GM21526 (cell line): Measurements from ENCODE around the gene RAB3A.
A peak's percentile ranks its signal among the peaks of the same experiment; 100 is the strongest.
"Not testable (repeated sequence)": the region's sequence is repeated elsewhere in the genome, so short reads cannot be mapped to it uniquely, and the experiment has no call there.

Experiments
- ATAC-seq: cut with Tn5 transposase; IDR thresholded peaks from one replicate; pipeline ENCODE4 v1.9.1; 2021; ENCODE audit warnings: moderate library complexity; ENCODE audit not compliant: unreplicated experiment, low FRiP score

Gene RAB3A

DNA sequence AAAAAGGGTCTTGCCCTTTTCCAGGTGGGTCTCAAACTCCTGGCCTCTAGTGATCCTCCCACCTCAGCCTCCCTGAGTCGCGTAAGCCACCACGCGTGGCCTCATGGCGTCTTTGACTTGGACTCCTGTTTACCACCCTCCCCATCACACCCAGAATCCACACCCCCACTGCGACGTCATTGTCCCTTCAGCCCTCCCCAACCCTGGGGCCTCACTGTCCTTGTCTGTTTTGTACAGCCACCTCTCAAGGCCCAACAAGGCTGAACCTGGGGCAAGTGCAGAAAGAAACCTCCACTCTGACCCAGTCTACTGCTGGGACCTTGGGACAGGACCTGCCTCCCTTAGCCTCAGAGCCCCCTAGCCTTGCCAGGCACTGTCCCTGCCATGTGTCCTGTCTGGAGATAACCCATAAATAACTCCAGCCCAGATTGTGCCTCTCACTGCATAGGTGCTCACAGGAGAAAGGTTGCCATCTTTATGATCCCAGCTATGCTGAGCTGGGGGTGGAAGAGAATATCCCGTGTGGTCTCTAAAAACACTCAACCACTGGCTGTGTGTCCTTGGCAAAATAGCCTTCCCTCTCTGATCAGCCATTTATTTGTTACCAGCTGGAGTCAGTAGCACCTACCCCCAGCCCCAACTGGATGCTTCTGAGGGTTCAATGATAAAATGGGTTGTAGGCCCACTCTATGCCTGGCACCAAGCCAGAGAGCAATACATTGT is 32.1 kb downstream of the RAB3A start:
- no peak for ATAC-seq

DNA sequence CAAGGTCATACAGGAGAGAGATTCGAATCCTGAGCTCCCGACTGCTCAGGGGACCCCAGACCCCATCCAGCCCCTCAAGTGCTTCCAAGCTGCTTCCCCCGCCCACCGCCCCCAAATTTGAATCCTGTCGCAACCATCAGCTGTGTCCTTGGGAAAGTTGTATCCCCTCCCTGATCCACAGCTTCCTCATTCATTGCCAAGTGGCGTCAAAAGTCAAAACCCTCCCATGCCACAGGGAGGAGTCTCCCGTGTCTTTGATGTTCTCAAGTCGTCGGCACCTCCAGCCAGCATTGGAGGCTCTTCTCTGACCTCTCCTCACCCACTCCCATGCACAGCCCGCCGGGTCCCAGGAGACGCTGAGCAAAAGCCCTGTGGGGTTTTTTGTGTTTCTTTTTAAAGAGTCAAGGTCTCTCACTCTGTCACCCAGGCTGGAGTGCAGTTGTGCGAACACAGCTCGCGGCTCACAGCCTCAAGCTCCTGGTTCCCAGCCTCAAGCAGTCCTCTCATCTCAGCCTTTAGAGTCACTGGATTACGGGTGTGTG is 33.1 kb downstream of the RAB3A start:
- ATAC-seq: no peak

GRCh38 chr19:18168673-18169381 is 35.0 kb downstream of the RAB3A start:
- ATAC-seq: no peak

GRCh38 chr19:18167975-18168645 is 35.7 kb downstream of the RAB3A start:
- no peak for ATAC-seq

- no peak for ATAC-seq
Measured at GRCh38 chr19:18167011-18167410, 36.8 kb downstream of the RAB3A start.

DNA sequence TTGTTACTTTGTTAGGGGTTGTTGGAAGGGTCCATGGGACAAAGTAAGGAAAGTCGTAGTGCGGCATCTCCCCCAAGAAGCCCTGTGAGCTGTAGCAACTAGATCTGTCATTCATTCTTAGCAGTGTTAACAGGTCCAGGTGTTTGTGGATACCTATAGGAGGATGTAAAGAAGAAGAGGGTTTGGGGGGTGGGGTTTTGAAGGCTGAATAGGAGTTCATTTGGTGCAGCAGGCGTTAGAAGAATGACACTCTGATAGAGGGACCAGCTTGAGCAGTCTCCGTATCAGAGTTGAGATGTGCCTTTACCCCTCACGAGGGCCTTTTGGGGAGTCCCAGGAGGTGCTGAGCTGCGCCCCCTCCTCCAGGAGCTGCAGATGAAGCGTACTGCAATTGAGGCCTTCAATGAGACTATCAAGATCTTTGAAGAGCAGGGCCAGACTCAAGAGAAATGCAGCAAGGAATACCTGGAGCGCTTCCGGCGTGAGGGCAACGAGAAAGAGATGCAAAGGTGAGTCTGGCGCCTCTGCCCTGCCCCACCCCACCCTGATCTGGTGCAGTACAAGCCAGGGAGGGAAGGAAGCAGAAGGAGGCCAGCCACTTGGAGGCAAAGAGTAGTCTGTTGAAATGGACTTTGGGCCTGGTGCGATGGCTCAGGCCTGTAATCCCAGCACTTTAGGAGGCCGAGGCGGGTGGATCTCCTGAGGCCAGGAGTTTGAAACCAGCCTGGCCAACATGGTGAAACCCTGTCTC is 37.9 kb downstream of the RAB3A start:
- no peak for ATAC-seq

- ATAC-seq: no peak
Measured at GRCh38 chr19:18164072-18164471, 39.8 kb downstream of the RAB3A start.

DNA sequence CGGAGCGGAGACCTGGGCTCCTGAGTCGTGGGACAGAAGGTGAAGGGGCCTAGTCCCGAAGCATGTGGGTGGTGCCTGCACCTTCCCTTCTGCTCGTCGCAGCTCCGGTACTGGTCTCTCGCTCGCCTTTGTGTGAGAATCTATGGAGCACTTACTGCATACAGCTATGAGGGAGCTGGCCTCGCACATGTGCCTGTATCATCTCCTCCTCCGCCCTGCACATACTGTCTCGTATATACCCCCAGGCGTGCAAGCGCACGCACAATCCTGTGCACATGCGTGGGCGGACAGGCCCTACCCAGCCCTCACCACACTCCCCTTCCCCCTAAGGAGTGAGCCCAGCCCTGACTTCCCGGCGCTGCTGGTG is 42.2 kb downstream of the RAB3A start:
- peak; percentile 4 for ATAC-seq

DNA sequence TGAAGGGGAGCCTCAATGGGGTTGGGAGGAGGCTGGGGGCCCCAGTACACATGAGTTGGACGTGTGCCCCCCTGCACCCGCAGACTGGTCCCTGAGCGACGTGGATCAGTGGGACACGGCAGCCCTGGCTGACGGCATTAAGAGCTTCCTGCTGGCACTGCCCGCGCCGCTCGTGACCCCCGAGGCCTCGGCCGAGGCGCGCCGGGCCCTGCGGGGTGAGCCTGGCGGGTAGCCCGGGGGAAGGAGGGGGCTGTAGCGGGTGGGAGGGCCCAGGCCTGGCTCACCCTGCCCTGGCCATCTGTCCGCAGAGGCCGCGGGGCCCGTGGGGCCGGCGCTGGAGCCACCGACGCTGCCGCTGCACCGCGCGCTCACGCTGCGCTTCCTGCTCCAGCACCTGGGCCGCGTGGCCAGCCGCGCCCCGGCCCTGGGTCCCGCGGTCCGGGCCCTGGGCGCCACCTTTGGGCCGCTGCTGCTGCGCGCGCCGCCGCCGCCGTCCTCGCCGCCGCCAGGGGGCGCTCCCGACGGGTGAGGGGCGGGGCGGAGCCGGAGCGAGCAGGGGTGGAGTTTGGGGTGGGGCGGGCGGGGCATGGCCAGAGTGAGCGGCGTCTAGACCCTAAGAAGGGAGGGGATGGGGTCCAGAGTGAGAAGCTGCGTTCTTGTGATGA is 42.7 kb downstream of the RAB3A start:
- ATAC-seq: peak; percentile 43

- ATAC-seq: no peak
Measured at GRCh38 chr19:18160493-18160970, 43.3 kb downstream of the RAB3A start.

GRCh38 chr19:18159810-18160209 is 44.0 kb downstream of the RAB3A start:
- ATAC-seq: no peak

DNA sequence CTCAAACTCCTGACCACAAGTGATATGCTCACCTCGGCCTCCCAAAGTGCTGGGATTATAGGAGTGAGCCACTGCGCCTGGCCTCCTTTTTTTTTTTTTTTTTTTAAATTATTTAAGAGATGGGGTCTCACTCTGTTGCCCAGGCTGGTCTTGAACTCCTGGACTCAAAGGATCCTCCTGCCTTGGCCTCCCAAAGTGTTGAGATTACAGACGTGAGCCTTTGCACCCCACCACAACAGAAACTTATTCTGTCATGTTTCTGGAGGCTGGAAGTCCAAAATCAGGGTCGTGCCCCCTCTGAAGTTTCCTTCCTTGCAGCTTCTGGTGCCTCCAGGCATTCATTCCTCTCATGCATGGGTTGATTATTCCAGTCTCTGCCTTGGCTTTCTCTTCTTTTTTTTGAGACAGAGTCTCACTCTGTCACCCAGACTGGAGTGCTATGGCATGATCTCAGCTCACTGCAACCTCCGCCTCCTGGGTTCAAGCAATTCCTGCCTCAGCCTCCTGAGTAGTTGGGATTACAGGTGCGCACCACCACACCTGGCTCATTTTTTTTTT is 44.7 kb downstream of the RAB3A start:
- not testable (repeated sequence) for ATAC-seq

DNA sequence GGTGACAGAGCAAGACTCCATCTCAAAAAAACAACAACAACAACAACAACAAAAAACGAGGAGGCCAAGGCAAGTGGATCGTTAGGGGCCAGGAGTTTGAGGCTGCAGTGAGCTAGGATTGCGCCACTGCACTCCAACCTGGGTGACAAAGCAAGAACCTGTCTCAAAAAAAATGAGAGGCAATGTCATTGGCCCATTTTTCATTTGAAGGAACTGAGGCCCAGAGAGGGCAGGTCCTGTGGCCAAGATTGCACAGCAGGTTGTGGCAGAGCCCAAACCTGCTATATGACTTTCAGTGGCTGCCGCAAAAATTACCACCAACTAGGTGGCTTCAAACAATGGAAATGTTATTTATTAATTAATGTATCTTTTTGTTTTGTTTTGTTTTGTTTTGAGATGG is 45.4 kb downstream of the RAB3A start:
- no peak for ATAC-seq

DNA sequence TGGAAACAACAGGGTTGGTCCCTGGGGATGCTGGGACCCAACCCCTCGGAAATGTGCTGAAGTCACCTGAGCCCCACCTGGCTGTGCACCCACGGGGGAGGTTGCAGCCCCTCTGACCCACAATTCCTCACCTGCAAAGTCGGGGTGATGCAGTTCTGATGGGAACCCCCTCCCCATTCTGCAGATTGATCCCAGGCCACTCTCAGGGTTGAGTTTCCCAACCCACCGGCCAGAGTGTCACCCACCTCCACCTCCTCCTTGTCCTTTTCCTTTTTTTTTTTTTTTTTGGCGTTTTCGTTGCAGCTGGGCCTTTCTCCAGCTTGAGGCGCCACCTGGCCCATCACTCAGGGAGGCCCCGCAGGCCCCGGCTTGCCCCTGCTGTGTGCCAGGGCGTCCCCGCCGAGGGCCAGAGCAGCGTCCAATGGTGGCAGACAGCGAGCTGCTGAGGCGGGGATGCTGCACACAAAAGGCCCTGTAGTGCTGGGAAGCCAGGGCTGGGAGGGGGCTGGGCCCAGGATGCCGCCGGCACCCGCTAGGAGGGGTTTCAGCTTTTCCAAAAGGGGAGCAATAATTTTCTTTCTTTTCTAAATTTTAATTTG is 46.3 kb downstream of the RAB3A start:
- no peak for ATAC-seq

DNA sequence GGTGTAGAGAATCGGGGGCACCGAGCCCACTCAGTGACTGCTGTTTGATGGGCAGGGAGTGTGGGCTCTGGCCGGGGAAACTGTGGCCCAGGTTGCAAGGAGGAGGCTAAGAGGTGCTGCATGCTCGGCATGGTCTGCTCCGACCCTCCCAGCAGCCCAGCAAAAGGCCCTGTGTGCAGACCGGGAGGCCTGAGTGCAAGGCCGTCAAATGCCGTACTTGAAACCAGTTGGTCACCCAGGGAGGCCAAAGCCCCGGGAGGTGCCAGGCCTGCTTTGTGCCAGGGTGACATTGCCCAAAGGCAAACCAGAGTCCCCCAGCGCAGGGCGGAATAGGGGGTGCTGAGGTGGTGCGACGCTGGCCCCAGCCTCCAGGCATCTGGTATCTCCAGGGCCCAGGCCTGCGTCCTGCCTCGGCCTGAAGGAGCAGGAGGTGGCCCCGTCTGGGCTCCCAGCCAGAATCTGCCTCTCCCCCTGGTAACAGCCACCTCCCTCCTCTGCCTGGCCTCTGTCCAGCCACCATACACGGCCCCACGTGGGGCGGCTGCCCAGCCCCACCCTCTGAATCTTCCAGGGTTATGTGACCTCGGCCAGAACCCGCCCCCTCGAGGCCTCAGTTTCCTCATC is 46.9 kb downstream of the RAB3A start:
- no peak for ATAC-seq

GRCh38 chr19:18156268-18156667 is 47.6 kb downstream of the RAB3A start:
- ATAC-seq: no peak

DNA sequence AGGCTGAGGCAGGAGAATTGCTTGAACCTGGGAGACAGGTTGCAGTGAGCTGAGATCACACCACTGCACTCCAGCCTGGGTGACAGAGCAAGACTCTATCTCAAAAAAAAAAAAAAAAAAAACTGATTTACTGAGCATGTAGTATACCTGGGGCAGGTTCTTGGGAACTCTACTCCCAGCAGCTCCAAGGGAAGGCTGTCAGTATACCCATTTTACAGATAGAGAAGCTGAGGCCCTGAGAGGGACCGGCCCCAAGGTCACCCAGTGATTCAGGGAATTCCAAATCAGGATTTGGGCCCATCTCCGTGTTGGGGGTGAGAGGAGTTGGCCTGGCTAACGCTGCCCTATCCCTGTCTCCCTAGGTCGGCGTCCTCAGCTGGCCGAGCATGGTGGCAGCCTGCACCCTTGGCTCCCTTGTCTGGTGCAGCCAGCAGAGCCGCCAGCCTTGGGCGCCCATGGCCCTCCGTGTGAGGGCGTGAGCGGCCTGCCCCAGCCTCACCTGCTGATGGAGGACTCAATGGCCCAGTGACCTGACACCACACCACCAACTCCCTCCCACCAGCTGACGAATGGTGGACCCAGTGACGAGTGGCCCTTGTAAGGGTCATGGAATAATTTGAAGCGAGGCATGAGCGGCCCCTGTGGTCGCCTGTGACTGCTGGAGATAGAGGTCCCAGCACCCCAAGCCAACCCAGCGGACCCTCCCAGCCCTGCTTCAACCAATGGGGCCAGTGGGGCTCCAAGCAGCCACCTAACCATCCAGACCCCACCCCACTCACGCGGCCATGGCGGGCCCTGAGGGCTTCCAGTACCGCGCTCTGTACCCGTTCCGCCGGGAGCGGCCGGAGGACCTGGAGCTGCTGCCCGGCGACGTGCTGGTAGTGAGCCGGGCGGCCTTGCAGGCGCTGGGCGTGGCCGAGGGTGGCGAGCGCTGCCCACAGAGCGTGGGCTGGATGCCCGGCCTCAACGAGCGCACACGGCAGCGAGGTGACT is 48.5 kb downstream of the RAB3A start:
- no peak for ATAC-seq
